Liver (tissue), 9 donors: ENCODE results near the gene SLA2. TPM values are rescaled to one million over a fixed set of nuclear protein-coding genes. Genes with fewer than 3 reads are reported as not detected.

Source experiments
- DNase-seq: peaks from one replicate; pipeline ENCODE4 v3.0.0-alpha.2; 2017; ENCODE audit warnings: low spot score
- H3K27ac ChIP-seq, 2 donors: one replicate each; pipeline ENCODE4 v1.7.0; 2013; ENCODE audit warnings: inconsistent platforms in 2 of 2, low read length in 2 of 2, control low read depth in 1 of 2, low read depth in 1 of 2, mild to moderate bottlenecking in 1 of 2
- H3K27me3 ChIP-seq, 4 donors: one replicate each; pipeline versions ENCODE4 v1.6.1 to v1.7.0; 2013; ENCODE audit warnings: low read length in 3 of 4, inconsistent platforms in 1 of 4, mild to moderate bottlenecking in 1 of 4, moderate library complexity in 1 of 4; ENCODE audit not compliant: control insufficient read depth in 4 of 4, insufficient read depth in 4 of 4
- H3K36me3 ChIP-seq, 4 donors: one replicate each; pipeline versions ENCODE4 v1.6.1 to v1.7.0; 2013; ENCODE audit warnings: low read length in 3 of 4, mild to moderate bottlenecking in 3 of 4, low read depth in 1 of 4, moderate library complexity in 1 of 4; ENCODE audit not compliant: control insufficient read depth in 4 of 4, insufficient read depth in 3 of 4
- H3K4me1 ChIP-seq, 4 donors: one replicate each; pipeline versions ENCODE4 v1.6.1 to v1.7.0; 2013; ENCODE audit warnings: low read length in 3 of 4, mild to moderate bottlenecking in 3 of 4, moderate library complexity in 1 of 4; ENCODE audit not compliant: control insufficient read depth in 4 of 4, insufficient read depth in 4 of 4
- H3K4me3 ChIP-seq, 3 donors: one replicate each; pipeline versions ENCODE4 v1.6.1 to v1.7.0; 2013; ENCODE audit warnings: low read length in 3 of 3, control low read depth in 1 of 3, low read depth in 1 of 3, mild to moderate bottlenecking in 1 of 3
- H3K9ac ChIP-seq, 2 donors: one replicate each; pipeline ENCODE4 v1.7.0; 2013; ENCODE audit warnings: low read length in 2 of 2, mild to moderate bottlenecking in 2 of 2, moderate library complexity in 2 of 2, control low read depth in 1 of 2, low read depth in 1 of 2
- H3K9me3 ChIP-seq, 4 donors: one replicate each; pipeline versions ENCODE4 v1.6.1 to v1.7.0; 2013; ENCODE audit warnings: low read length in 3 of 4; ENCODE audit not compliant: control insufficient read depth in 4 of 4
- ATF3 ChIP-seq: IDR thresholded peaks from 2 replicates; pipeline ENCODE4 v1.6.1; 2016; ENCODE audit warnings: antibody characterized with exemption
- CTCF ChIP-seq: fragments of 150-350 bp; IDR thresholded peaks from 2 replicates; pipeline ENCODE4 v1.5.1; 2017; ENCODE audit warnings: improper control_type of control experiment, low read depth, low read length; ENCODE audit not compliant: missing input control
- FOXA2 ChIP-seq: IDR thresholded peaks from 2 replicates; pipeline ENCODE4 v1.6.1; 2016; ENCODE audit warnings: antibody characterized with exemption
- HNF4A ChIP-seq, 2 donors: conservative IDR thresholded peaks; 2 replicates each; pipeline ENCODE4 v1.6.1; 2016; ENCODE audit warnings: antibody characterized with exemption in 2 of 2, mild to moderate bottlenecking in 2 of 2
- JUND ChIP-seq, 2 donors: IDR thresholded peaks; 2 replicates each; pipeline ENCODE4 v1.6.1; 2016; ENCODE audit warnings: antibody characterized with exemption in 2 of 2
- NR2F2 ChIP-seq: IDR thresholded peaks from 2 replicates; pipeline ENCODE4 v1.6.1; 2016; ENCODE audit warnings: antibody characterized with exemption
- REST ChIP-seq: IDR thresholded peaks from 2 replicates; pipeline ENCODE4 v1.6.1; 2016; ENCODE audit warnings: antibody characterized with exemption, mild to moderate bottlenecking
- RXRA ChIP-seq, 2 donors: IDR thresholded peaks; 2 replicates each; pipeline ENCODE4 v1.6.1; 2017 to 2018; ENCODE audit warnings: antibody characterized with exemption in 2 of 2, mild to moderate bottlenecking in 1 of 2
- SP1 ChIP-seq: IDR thresholded peaks from 2 replicates; pipeline ENCODE4 v1.6.1; 2018; ENCODE audit warnings: antibody characterized with exemption, mild to moderate bottlenecking
- TAF1 ChIP-seq: conservative IDR thresholded peaks from 2 replicates; pipeline ENCODE4 v1.6.1; 2016; ENCODE audit warnings: antibody characterized with exemption, mild to moderate bottlenecking
- ZBTB33 ChIP-seq: IDR thresholded peaks from 2 replicates; pipeline ENCODE4 v1.6.1; 2016; ENCODE audit warnings: antibody characterized with exemption
- WGBS: extraction: QIAGEN DNeasy Blood & Tissue Kit; methylation state at CpG from one replicate; pipeline ENCODE4 v1.1.7; 2013; 5-methylcytosine and 5-hydroxymethylcytosine counted together
- polyA plus RNA-seq, 2 donors: library from polyadenylated mRNA; stranded (reverse) in 1 of 2; unstranded in 1 of 2; fragments of 200-250 nt in 1 of 2; fragments of >200 nt in 1 of 2; fragmentation: Nextera tagmentation in 1 of 2; extraction: Ambion mirVana in 1 of 2; gene quantifications; one replicate each; pipeline versions ENCODE4 v1.2.1 to v1.2.3, GENCODE V29; 2013 to 2015
- total RNA-seq, 2 donors: library from RNA; depleted of rRNA; stranded (reverse); fragments of >200 nt; gene quantifications; one replicate each; pipeline ENCODE4 v1.2.3, GENCODE V29; 2014
- donor health status: healthy.
- donor health status: healthy.
- donor health status: healthy.
- donor health status: healthy.
- donor health status: healthy.

Gene SLA2
- total and polyA plus RNA-seq, 4 donors = 0.18 to 1.6 (median 0.41) TPM

GRCh38 chr20:36687850-36688249, 41.9 kb upstream of the SLA2 start:
- no peak for DNase-seq
- H3K9me3 ChIP-seq = no peaks in the 10 kb centered on the region
- H3K4me1 ChIP-seq = no peaks in the 10 kb centered on the region
- no peak overlapping the region for H3K9ac ChIP-seq
- H3K27me3 ChIP-seq = no peaks in the 10 kb centered on the region
- TF ChIP-seq TAF1 (no peak), ATF3 (no peak), HNF4A (conservative IDR thresholded peaks at IDR 0.05) (no peak), JUND (IDR thresholded peaks at IDR 0.05) (no peak), NR2F2 (no peak), REST (no peak), CTCF (no peak), RXRA (IDR thresholded peaks at IDR 0.05) (no peak)
- peaks cover 2 to 14% (median 7%) of the 10 kb centered on the region in 4 donors for H3K36me3 ChIP-seq
- 94% methylated on average over 3 of the region's 3 CpGs for WGBS
- no peak overlapping the region for H3K4me3 ChIP-seq
- H3K27ac ChIP-seq = no peak overlapping the region

- H3K4me3 ChIP-seq = no peak overlapping the region
- H3K36me3 ChIP-seq = peaks cover 2 to 18% (median 8%) of the 10 kb centered on the region in 4 donors
- no peaks in the 10 kb centered on the region for H3K27me3 ChIP-seq
- H3K9ac ChIP-seq = no peak overlapping the region
- no peaks in the 10 kb centered on the region for H3K4me1 ChIP-seq
- H3K9me3 ChIP-seq = no peaks in the 10 kb centered on the region
- DNase-seq = no peak
- 93% methylated on average over 4 of the region's 4 CpGs for WGBS
- no peak for TF ChIP-seq ZBTB33
- no peak for TF ChIP-seq SP1
- TF ChIP-seq NR2F2 = no peak
- no peak for TF ChIP-seq FOXA2
- no peak for TF ChIP-seq REST
- no peak for TF ChIP-seq ATF3
- no peak overlapping the region for H3K27ac ChIP-seq
Measured at GRCh38 chr20:36686944-36687343, 40.9 kb upstream of the SLA2 start.
